ENCODE data around the gene DNAJB5. TPM values are rescaled to one million over a fixed set of nuclear protein-coding genes. Genes with fewer than 3 reads are reported as not detected.

Gene DNAJB5
- total RNA-seq, 1 experiment from 2014 or later, result 0.79 TPM

DNA sequence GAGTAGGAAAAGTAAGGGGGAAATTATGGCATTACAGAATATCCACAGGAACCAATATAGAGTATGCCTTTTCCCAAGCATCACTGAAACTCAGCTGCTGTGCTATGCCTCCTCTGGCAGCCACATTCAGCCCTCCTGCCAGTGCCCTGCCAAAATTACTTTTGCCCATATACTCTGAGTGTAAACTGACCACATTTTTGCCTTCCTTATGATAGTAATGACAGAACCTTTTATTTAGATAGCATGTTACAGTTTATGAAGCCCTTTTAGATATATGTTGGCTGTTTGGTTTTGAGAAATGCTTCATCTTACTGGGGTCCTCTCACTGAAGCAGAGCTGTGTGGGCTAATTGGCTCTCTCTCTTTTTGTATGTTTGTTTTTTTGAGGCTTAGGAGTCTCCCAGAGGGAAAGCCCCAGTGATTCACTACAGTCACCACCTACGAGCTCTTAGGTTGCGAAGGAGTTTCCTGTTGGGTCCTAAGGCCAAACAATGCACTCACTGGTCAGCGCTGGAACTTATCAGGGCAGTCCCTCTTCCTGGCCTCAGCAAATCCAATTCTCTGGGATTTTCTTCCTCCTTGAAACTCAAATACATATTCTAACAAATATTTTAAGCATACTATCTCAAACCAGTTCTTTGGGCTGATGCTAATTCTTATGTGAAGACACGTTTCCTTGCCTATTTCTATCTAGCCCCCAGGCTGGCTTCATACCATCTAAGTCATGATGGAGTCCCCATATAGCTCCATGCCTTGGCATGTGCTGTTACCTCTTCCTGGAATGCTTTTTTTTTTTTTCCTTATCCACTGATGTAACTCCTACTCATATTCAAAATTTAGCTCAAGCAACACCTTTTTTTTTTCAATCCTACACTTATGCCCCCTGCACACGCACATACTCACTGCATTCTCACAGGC lies 27.7 kb upstream of the DNAJB5 start:
- no peaks in the 10 kb centered on the region for H3K9me2 ChIP-seq (ENCODE audit: insufficient read depth)
- H3F3A ChIP-seq (ENCODE audit: insufficient read depth, low read depth), result no peaks in the 10 kb centered on the region
- H3K36me3 ChIP-seq (ENCODE audit: low read depth), result no peaks in the 10 kb centered on the region
- BruUV-seq (replicated peaks), result no TSS peak
- H3K4me2 ChIP-seq, result no peak overlapping the region
- intact Hi-C loops (cut with micrococcal nuclease; ENCODE audit: unreplicated experiment), result no loop called here
- CTCF ChIA-PET, result no interaction called here
- POLR2A ChIA-PET (ENCODE audit: unreplicated experiment), result no interaction called here
- H2AFZ ChIP-seq, result no peak overlapping the region
- H3K4me1 ChIP-seq (replicated peaks; ENCODE audit: insufficient read depth), result no peaks in the 10 kb centered on the region
- 0 out of 2 replicates have a peak, but pooled peaks cover 4% of the 10 kb centered on the region for H3K27me3 ChIP-seq (ENCODE audit: insufficient read depth, low read depth)
- H4K20me1 ChIP-seq (ENCODE audit: insufficient read depth), result no peaks in the 10 kb centered on the region
- H3K27ac ChIP-seq, result no peak overlapping the region
- no peak for DNase-seq
- H3K79me2 ChIP-seq (ENCODE audit: low read depth), result no peaks in the 10 kb centered on the region
- no peaks in the 10 kb centered on the region for H3K9me3 ChIP-seq (ENCODE audit: insufficient read depth, low read depth)
- no peak for TF ChIP-seq EZH2 (IDR thresholded peaks at IDR 0.05; ENCODE audit: low read depth)
- TF ChIP-seq, protein P1, sequence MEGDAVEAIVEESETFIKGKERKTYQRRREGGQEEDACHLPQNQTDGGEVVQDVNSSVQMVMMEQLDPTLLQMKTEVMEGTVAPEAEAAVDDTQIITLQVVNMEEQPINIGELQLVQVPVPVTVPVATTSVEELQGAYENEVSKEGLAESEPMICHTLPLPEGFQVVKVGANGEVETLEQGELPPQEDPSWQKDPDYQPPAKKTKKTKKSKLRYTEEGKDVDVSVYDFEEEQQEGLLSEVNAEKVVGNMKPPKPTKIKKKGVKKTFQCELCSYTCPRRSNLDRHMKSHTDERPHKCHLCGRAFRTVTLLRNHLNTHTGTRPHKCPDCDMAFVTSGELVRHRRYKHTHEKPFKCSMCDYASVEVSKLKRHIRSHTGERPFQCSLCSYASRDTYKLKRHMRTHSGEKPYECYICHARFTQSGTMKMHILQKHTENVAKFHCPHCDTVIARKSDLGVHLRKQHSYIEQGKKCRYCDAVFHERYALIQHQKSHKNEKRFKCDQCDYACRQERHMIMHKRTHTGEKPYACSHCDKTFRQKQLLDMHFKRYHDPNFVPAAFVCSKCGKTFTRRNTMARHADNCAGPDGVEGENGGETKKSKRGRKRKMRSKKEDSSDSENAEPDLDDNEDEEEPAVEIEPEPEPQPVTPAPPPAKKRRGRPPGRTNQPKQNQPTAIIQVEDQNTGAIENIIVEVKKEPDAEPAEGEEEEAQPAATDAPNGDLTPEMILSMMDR (conservative IDR thresholded peaks at IDR 0.05), result no peak
- H3K4me3 ChIP-seq, result no peak overlapping the region

DNA sequence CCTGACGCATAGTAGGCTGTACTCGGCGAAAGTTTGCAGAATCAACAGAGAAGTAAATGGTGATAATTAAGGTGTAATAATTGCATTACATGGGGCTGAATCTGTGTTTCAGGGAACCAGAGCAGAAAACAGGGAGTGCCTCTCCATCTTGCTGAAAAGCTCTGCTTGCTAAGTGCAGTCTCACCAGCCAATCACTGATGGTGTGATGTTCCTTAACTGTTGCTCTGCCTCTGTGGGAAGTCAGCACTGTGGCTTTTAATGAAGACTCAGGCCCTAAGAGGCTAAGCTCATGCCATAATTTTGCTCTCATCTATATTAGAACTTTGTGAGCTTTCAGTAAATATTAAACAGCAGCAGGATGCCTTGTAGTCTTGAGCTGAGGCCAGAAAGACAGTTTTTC lies 27.0 kb upstream of the DNAJB5 start:
- Histone ChIP-seq H3K9me3 (ENCODE audit: insufficient read depth, low read depth) (no peaks in the 10 kb centered on the region), H3K36me3 (ENCODE audit: low read depth) (no peaks in the 10 kb centered on the region), H2AFZ (no peak overlapping the region), H3K27ac (no peak overlapping the region), H3K79me2 (ENCODE audit: low read depth) (no peaks in the 10 kb centered on the region), H3F3A (ENCODE audit: insufficient read depth, low read depth) (no peaks in the 10 kb centered on the region), H3K27me3 (ENCODE audit: insufficient read depth, low read depth) (0 out of 2 replicates have a peak, but pooled peaks cover 4% of the 10 kb centered on the region), H4K20me1 (ENCODE audit: insufficient read depth) (no peaks in the 10 kb centered on the region), H3K9me2 (ENCODE audit: insufficient read depth) (no peaks in the 10 kb centered on the region), H3K4me2 (no peak overlapping the region), H3K4me1 (replicated peaks; ENCODE audit: insufficient read depth) (no peaks in the 10 kb centered on the region), H3K4me3 (no peak overlapping the region)
- ChIA-PET POLR2A (ENCODE audit: unreplicated experiment) (no interaction called here), CTCF (no interaction called here)
- DNase-seq, result no peak
- no TSS peak for BruUV-seq (replicated peaks)
- intact Hi-C loops (cut with micrococcal nuclease; ENCODE audit: unreplicated experiment), result no loop called here
- no peak for TF ChIP-seq EZH2 (IDR thresholded peaks at IDR 0.05; ENCODE audit: low read depth)
- TF ChIP-seq, protein P1 (conservative IDR thresholded peaks at IDR 0.05), result no peak

DNA sequence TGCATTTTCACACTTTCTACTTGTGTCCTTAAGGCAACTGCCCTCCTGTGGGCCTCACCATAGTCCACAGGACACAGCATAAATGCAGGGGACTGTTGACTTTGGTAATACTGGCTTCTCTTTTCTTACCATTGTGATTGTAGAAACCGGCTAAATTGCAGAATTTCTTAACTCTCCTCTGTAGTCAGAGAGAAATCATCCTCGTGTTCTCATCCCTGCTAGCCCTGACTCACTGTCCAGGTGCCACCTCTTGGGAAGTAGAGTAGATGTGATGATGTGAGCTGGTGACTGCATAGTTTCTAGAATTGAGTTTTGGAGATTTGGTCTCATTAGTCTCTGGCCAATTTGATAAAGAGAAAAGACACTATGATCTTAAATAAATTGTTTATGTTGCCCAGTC lies 26.0 kb upstream of the DNAJB5 start:
- H4K20me1 ChIP-seq (ENCODE audit: insufficient read depth), result no peaks in the 10 kb centered on the region
- no peaks in the 10 kb centered on the region for H3K4me1 ChIP-seq (replicated peaks; ENCODE audit: insufficient read depth)
- H3K27ac ChIP-seq, result no peak overlapping the region
- no peaks in the 10 kb centered on the region for H3K9me2 ChIP-seq (ENCODE audit: insufficient read depth)
- no peak overlapping the region for H2AFZ ChIP-seq
- intact Hi-C loops (cut with micrococcal nuclease; ENCODE audit: unreplicated experiment), result no loop called here
- H3K27me3 ChIP-seq (ENCODE audit: insufficient read depth, low read depth), result peaks cover 6% of the 10 kb centered on the region
- H3K79me2 ChIP-seq (ENCODE audit: low read depth), result no peaks in the 10 kb centered on the region
- no peak overlapping the region for H3K4me3 ChIP-seq
- H3F3A ChIP-seq (ENCODE audit: insufficient read depth, low read depth), result no peaks in the 10 kb centered on the region
- no peaks in the 10 kb centered on the region for H3K36me3 ChIP-seq (ENCODE audit: low read depth)
- H3K9me3 ChIP-seq (ENCODE audit: insufficient read depth, low read depth), result no peaks in the 10 kb centered on the region
- no TSS peak for BruUV-seq (replicated peaks)
- POLR2A ChIA-PET (ENCODE audit: unreplicated experiment), result no interaction called here
- no peak overlapping the region for H3K4me2 ChIP-seq
- no peak for TF ChIP-seq EZH2 (IDR thresholded peaks at IDR 0.05; ENCODE audit: low read depth)
- TF ChIP-seq, protein P1 (conservative IDR thresholded peaks at IDR 0.05), result no peak
- no peak for DNase-seq
- CTCF ChIA-PET, result interaction anchor here (1.0 kb wide), 1 partner anchor 21 kb away, joined by 3 read pairs; no protein-coding TSS in a partner anchor

Data from PC-9 (cell line).